Chondrocyte (in vitro differentiated cells): ENCODE results near the gene CPB2. TPM values are rescaled to one million over a fixed set of nuclear protein-coding genes. Genes with fewer than 3 reads are reported as not detected.

Experiments
- DNase-seq: peaks from one replicate; pipeline ENCODE4 v3.0.0; 2021; ENCODE audit warnings: mixed read lengths, low spot score
- H3K27ac Mint-ChIP-seq: one replicate; pipeline ENCODE4 v1.8.0; 2021; ENCODE audit warnings: mild to moderate bottlenecking, moderate library complexity, mixed read lengths; ENCODE audit not compliant: unreplicated experiment
- H3K27me3 Mint-ChIP-seq: 2 replicates; pipeline ENCODE4 v1.8.0; 2021; ENCODE audit warnings: low read depth, mixed read lengths
- H3K36me3 Mint-ChIP-seq: 2 replicates; pipeline ENCODE4 v1.8.0; 2021; ENCODE audit warnings: low read depth, mixed read lengths
- H3K4me1 Mint-ChIP-seq: 2 replicates; pipeline ENCODE4 v1.8.0; 2021; ENCODE audit warnings: low read depth, mild to moderate bottlenecking, mixed read lengths
- H3K4me3 Mint-ChIP-seq: one replicate; pipeline ENCODE4 v1.8.0; 2021; ENCODE audit warnings: mild to moderate bottlenecking, moderate library complexity, mixed read lengths; ENCODE audit not compliant: unreplicated experiment
- H3K9me3 Mint-ChIP-seq: 2 replicates; pipeline ENCODE4 v1.8.0; 2021; ENCODE audit warnings: low read depth, mixed read lengths
- CTCF ChIP-seq: fragments of 200-600 bp; sonication (generic); IDR thresholded peaks from 2 replicates; pipeline ENCODE4 v1.5.0; 2021; ENCODE audit warnings: antibody characterized with exemption, mild to moderate bottlenecking, moderate library complexity
- total RNA-seq: library from RNA; stranded (reverse); gene quantifications from 3 replicates; pipeline ENCODE4 v1.2.1, GENCODE V29; 2021

The CPB2 gene
- total RNA-seq, 1 donor from 2014 or later: not detected

- Mint-ChIP-seq H3K9me3 (no peaks in the 10 kb centered on the region), H3K27ac (no peak overlapping the region), H3K36me3 (peaks cover 1% of the 10 kb centered on the region), H3K27me3 (peaks cover 10% of the 10 kb centered on the region), H3K4me3 (no peak overlapping the region), H3K4me1 (no peaks in the 10 kb centered on the region)
- DNase-seq: no peak
- no peak for TF ChIP-seq CTCF
Observed at GRCh38 chr13:46132109-46132508, 27.3 kb upstream of the CPB2 start.

DNA sequence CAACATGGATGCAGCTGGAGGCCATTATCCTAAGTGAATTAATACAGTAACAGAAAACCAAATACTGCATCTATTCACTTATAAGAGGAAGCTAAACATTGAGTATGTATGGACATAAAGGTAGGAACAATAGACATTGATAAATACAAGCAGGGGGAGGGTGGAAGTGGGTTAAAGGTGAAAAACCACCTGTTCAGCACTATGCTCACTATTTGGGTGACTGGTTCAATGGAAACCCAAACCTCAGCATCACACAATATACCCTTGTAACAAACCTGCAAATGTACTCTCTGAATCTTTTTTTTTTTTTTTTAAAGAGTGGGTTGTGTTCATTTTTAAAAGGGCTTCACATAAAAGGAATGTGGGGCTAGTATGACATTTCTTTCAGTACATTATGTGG lies 26.9 kb upstream of the CPB2 start:
- Mint-ChIP-seq H3K27me3 (peaks cover 10% of the 10 kb centered on the region), H3K36me3 (peaks cover 1% of the 10 kb centered on the region), H3K4me1 (no peaks in the 10 kb centered on the region), H3K9me3 (no peaks in the 10 kb centered on the region), H3K4me3 (no peak overlapping the region), H3K27ac (no peak overlapping the region)
- no peak for TF ChIP-seq CTCF
- DNase-seq: no peak

DNA sequence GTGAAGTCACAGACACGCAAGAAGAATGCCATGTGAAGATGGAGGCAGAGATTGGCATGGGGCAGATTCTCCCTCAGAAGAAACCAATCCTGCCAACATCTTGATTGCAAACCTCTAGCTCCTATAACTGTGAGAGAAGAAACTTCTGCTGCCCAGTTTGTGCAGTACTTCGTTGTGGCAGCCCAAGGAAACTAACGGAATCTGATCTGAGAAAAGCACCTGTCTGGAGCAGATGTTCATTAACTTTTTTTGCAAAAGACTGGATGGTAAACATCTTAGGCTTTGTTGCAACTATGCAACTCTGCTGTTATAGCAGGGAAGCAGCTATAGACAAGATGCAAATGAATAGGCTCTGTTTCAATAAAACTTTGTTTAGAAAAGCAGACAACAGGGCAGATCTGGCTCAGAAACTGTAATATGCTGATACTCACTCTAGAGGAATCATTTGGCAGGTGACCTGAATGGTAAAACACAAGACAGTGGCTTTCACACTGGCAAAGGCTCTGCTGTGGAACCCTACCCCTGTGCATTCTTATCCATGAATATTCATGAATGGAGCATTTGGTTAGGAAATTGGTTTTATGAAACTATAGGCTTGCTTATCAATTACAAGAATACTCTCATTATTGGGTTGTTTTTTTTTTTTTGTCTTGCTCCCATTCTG lies 25.3 kb upstream of the CPB2 start:
- no peak overlapping the region for H3K4me3 Mint-ChIP-seq
- no peaks in the 10 kb centered on the region for H3K4me1 Mint-ChIP-seq
- no peak for DNase-seq
- H3K27ac Mint-ChIP-seq: no peak overlapping the region
- no peaks in the 10 kb centered on the region for H3K9me3 Mint-ChIP-seq
- no peak for TF ChIP-seq CTCF
- peaks cover 1% of the 10 kb centered on the region for H3K36me3 Mint-ChIP-seq
- peaks cover 8% of the 10 kb centered on the region for H3K27me3 Mint-ChIP-seq

DNA sequence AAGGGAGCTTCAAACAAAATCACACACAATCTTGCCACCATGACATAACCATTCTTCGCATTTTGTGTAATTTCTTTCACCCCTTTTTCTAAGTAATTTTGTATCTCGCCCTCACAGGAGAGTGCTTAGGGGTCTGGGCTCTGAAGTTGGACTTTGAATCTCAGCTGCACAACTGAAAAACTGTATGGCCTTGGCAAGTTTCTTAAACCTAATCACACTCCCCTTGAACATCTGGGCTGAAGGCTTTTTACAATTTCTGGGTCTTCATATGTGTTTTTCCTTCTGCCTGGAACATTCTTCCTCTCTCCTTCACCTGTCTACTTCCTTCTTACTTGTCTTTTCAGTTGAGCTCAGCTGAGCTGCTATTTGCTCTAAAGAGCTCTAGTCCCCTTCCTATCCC lies 24.3 kb upstream of the CPB2 start:
- no peak for TF ChIP-seq CTCF
- H3K9me3 Mint-ChIP-seq: no peaks in the 10 kb centered on the region
- peaks cover 10% of the 10 kb centered on the region for H3K27me3 Mint-ChIP-seq
- no peak overlapping the region for H3K27ac Mint-ChIP-seq
- no peak overlapping the region for H3K4me3 Mint-ChIP-seq
- H3K36me3 Mint-ChIP-seq: peaks cover 1% of the 10 kb centered on the region
- no peak for DNase-seq
- H3K4me1 Mint-ChIP-seq: no peaks in the 10 kb centered on the region

DNA sequence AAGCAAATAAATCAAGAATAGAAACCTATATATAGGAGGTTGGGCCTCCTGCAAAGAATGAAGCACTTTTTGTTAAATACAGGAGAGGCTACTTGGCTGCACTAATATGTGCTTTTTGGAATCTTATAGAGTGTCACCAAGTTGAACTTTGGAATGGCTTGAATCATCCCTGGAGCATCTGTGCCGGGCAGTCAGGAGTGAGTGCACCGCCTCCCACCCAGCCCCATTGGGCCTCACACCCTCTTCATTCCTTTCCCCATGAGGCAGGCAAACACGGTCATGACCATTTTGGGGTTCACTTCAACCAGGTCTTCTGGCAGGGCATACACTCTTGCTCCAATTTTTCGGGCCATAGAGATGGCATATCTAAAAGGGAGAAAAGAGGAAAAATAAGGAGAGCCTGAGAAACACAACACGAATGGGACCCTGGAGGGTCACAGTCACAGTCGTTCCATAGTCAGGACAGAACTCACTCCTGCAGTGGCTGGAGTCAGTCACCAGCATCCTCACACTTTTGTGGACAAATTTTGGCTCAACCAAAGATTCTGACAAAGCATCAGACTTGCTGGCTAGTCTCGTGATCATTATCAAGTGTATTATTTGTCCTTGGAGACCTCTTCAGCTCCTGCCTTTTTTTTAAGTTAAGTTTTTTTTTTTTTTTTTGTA lies 22.7 kb upstream of the CPB2 start:
- no peak overlapping the region for H3K4me3 Mint-ChIP-seq
- peaks cover 10% of the 10 kb centered on the region for H3K27me3 Mint-ChIP-seq
- H3K4me1 Mint-ChIP-seq: no peaks in the 10 kb centered on the region
- peaks cover 1% of the 10 kb centered on the region for H3K36me3 Mint-ChIP-seq
- no peak overlapping the region for H3K27ac Mint-ChIP-seq
- no peak for DNase-seq
- no peaks in the 10 kb centered on the region for H3K9me3 Mint-ChIP-seq
- no peak for TF ChIP-seq CTCF
